HL-60 (cell line): ENCODE data around the gene BTN2A1.

Experiments
- DNase-seq, 2 experiments: peaks; one replicate each; pipeline ENCODE4 v3.0.0-alpha.2; 2010 to 2020; ENCODE audit warnings: low read depth in 1 of 2, low spot score in 1 of 2
- H3K27ac ChIP-seq: fragments of 250-450 bp; sonication (Bioruptor Pico); replicated peaks from 2 replicates; pipeline ENCODE4 v1.5.1; 2020; ENCODE audit warnings: mild to moderate bottlenecking, moderate library complexity
- H3K27me3 ChIP-seq: fragments of 250-450 bp; sonication (Bioruptor Pico); 2 replicates; pipeline ENCODE4 v1.5.1; 2021; ENCODE audit warnings: mild to moderate bottlenecking, moderate library complexity; ENCODE audit not compliant: insufficient read depth, poor library complexity, severe bottlenecking
- H3K4me3 ChIP-seq: replicated peaks from 2 replicates; pipeline ENCODE4 v1.5.1; 2011; ENCODE audit warnings: mild to moderate bottlenecking, control low read depth, low read length; ENCODE audit not compliant: insufficient read depth
- GABPA ChIP-seq: IDR thresholded peaks from 2 replicates; pipeline ENCODE4 v1.6.1; 2012; ENCODE audit warnings: low read depth
- POLR2AphosphoS5 ChIP-seq: IDR thresholded peaks from 2 replicates; pipeline ENCODE4 v1.6.1; 2012; ENCODE audit warnings: low read depth
- SPI1 ChIP-seq: IDR thresholded peaks from 2 replicates; pipeline ENCODE4 v1.6.1; 2012; ENCODE audit warnings: low read depth, mild to moderate bottlenecking, borderline replicate concordance
- long read RNA-seq: library from polyadenylated mRNA; unstranded; transcript quantifications from one replicate; pipeline ENCODE4 v2.0.0, GENCODE V29; 2020
- TF ChIP-seq, protein P1 (sequence below): IDR thresholded peaks from one replicate; pipeline ENCODE4 v1.5.1; 2011; ENCODE audit warnings: low read length, control low read depth, inconsistent platforms; ENCODE audit not compliant: insufficient read depth
- TF ChIP-seq, protein P2 (sequence below): IDR thresholded peaks from 2 replicates; pipeline ENCODE4 v1.6.1; 2012; ENCODE audit warnings: low read depth; ENCODE audit not compliant: insufficient replicate concordance

The BTN2A1 gene
- long read RNA-seq, transcript BTN2A1-201 (8 exons, 2,920 nt), result major isoform, 31 of 72 reads
- long read RNA-seq, transcript BTN2A1-202 (9 exons, 3,024 nt), result minor isoform, 8 of 72 reads
- long read RNA-seq, transcript BTN2A1-203 (8 exons, 3,113 nt), result minor isoform, 7 of 72 reads
- long read RNA-seq, partial matches to known transcripts, result 10 of 72 reads
- long read RNA-seq, other reads (novel, unspliced or antisense), result 15 of 72 reads

GRCh38 chr6:26457806-26458688 lies at the start of gene BTN2A1:
Gene BTN2A1 (plus strand): TSS chr6:26457955. CDS start chr6:26458637, 682 bp downstream.
- peak within 1 kb of the TSS; percentile 87 for H3K4me3 ChIP-seq
- no peaks in the 10 kb centered on the region for H3K27me3 ChIP-seq
- peak within 1 kb of the TSS; percentile 94 for H3K27ac ChIP-seq
- peak; percentile 84 to 89 for DNase-seq
- TF ChIP-seq, protein P1, sequence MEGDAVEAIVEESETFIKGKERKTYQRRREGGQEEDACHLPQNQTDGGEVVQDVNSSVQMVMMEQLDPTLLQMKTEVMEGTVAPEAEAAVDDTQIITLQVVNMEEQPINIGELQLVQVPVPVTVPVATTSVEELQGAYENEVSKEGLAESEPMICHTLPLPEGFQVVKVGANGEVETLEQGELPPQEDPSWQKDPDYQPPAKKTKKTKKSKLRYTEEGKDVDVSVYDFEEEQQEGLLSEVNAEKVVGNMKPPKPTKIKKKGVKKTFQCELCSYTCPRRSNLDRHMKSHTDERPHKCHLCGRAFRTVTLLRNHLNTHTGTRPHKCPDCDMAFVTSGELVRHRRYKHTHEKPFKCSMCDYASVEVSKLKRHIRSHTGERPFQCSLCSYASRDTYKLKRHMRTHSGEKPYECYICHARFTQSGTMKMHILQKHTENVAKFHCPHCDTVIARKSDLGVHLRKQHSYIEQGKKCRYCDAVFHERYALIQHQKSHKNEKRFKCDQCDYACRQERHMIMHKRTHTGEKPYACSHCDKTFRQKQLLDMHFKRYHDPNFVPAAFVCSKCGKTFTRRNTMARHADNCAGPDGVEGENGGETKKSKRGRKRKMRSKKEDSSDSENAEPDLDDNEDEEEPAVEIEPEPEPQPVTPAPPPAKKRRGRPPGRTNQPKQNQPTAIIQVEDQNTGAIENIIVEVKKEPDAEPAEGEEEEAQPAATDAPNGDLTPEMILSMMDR, result no peak
- TF ChIP-seq POLR2AphosphoS5, result no peak
- peak; percentile 69; the same call in 1 of the 2 replicates for TF ChIP-seq SPI1

- H3K27me3 ChIP-seq, result no peaks in the 10 kb centered on the region
- H3K4me3 ChIP-seq, result no peak overlapping the region
- TF ChIP-seq GABPA (no peak), POLR2AphosphoS5 (no peak), SPI1 (no peak)
- TF ChIP-seq, protein P1, result no peak
- TF ChIP-seq, protein P2, sequence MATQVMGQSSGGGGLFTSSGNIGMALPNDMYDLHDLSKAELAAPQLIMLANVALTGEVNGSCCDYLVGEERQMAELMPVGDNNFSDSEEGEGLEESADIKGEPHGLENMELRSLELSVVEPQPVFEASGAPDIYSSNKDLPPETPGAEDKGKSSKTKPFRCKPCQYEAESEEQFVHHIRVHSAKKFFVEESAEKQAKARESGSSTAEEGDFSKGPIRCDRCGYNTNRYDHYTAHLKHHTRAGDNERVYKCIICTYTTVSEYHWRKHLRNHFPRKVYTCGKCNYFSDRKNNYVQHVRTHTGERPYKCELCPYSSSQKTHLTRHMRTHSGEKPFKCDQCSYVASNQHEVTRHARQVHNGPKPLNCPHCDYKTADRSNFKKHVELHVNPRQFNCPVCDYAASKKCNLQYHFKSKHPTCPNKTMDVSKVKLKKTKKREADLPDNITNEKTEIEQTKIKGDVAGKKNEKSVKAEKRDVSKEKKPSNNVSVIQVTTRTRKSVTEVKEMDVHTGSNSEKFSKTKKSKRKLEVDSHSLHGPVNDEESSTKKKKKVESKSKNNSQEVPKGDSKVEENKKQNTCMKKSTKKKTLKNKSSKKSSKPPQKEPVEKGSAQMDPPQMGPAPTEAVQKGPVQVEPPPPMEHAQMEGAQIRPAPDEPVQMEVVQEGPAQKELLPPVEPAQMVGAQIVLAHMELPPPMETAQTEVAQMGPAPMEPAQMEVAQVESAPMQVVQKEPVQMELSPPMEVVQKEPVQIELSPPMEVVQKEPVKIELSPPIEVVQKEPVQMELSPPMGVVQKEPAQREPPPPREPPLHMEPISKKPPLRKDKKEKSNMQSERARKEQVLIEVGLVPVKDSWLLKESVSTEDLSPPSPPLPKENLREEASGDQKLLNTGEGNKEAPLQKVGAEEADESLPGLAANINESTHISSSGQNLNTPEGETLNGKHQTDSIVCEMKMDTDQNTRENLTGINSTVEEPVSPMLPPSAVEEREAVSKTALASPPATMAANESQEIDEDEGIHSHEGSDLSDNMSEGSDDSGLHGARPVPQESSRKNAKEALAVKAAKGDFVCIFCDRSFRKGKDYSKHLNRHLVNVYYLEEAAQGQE, result no peak
- H3K27ac ChIP-seq, result no peak overlapping the region
- DNase-seq, result no peak
Measured at GRCh38 chr6:26408828-26409730, 48.7 kb upstream of the BTN2A1 start.

DNA sequence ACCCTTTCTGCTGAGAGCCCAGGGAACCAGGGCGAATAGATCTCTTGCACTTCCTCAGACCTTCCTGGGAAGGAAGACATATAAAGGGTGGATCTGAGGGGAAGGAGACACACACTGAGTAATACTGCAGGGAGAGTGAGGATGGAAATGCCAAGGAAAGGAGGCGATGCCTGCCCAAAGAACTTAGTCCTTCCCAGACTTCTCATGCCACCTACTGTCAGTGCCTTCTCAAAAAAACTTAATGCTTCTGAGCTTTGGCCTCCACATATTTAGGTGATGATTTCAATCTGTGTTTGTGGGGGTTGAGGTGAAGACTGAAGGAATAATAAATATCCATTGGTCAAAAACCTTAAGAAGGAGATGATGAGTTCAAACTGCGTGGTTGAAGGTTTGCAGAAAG lies 46.0 kb upstream of the BTN2A1 start:
- DNase-seq, result no peak
- Histone ChIP-seq H3K27ac (no peak overlapping the region), H3K27me3 (no peaks in the 10 kb centered on the region), H3K4me3 (no peak overlapping the region)
- no peak for TF ChIP-seq POLR2AphosphoS5
- no peak for TF ChIP-seq SPI1
- TF ChIP-seq GABPA, result no peak
- TF ChIP-seq, protein P2, result no peak
- TF ChIP-seq, protein P1, result no peak
